GM10248 (cell line): ENCODE results near the gene BABAM2.

Experiments used
- CTCF ChIA-PET: fragments of 300-600 bp; sonication (Branson Sonifier 250); formaldehyde crosslinking; extraction: SDS; loops from one replicate; lab custom pipeline; 2021; ENCODE audit warnings: antibody characterized with exemption; lab: Yijun Ruan, JAX
- POLR2A ChIA-PET: fragments of 350-650 bp; sonication (Branson Sonifier 250); formaldehyde crosslinking; extraction: SDS; loops from one replicate; lab custom pipeline; 2020; ENCODE audit warnings: antibody characterized with exemption; lab: Yijun Ruan, JAX
- DNase-seq: peaks from one replicate; pipeline ENCODE4 v3.0.0; 2012; ENCODE audit errors: extremely low spot score
- CTCF ChIP-seq: IDR thresholded peaks from 2 replicates; pipeline ENCODE4 v1.5.1; 2012; ENCODE audit warnings: mild to moderate bottlenecking, low read depth; ENCODE audit errors: extremely low read depth, missing control alignments, control extremely low read depth

The BABAM2 gene

GRCh38 chr2:28310107-28310506 lies 419.6 kb downstream of the BABAM2 start:
- ChIA-PET CTCF (interaction anchor here (0.9 to 1.1 kb wide), 2 partner anchors 9 to 24 kb away, joined by 3 read pairs; no protein-coding TSS in a partner anchor), POLR2A (no interaction called here)
- TF ChIP-seq CTCF = no peak
- no peak for DNase-seq

- POLR2A ChIA-PET = no interaction called here
- DNase-seq = no peak
- TF ChIP-seq CTCF = no peak
- CTCF ChIA-PET = interaction anchor here (1.2 kb wide), 1 partner anchor 15 kb away, joined by 3 read pairs; no protein-coding TSS in a partner anchor
Measured at GRCh38 chr2:28311660-28312249, 421.2 kb downstream of the BABAM2 start.

GRCh38 chr2:28312307-28313219 lies 422.0 kb downstream of the BABAM2 start:
- no peak for TF ChIP-seq CTCF
- POLR2A ChIA-PET = no interaction called here
- no peak for DNase-seq
- CTCF ChIA-PET = interaction anchor here (1.2 kb wide), 1 partner anchor 16 kb away, joined by 3 read pairs; no protein-coding TSS in a partner anchor

- TF ChIP-seq CTCF = no peak
- POLR2A ChIA-PET = no interaction called here
Measured at GRCh38 chr2:28313220-28313784, 422.8 kb downstream of the BABAM2 start.

GRCh38 chr2:28314968-28315367 lies 424.4 kb downstream of the BABAM2 start:
- DNase-seq = no peak
- ChIA-PET CTCF (interaction anchor here (1.4 kb wide), 1 partner anchor 8 kb away, joined by 3 read pairs; no protein-coding TSS in a partner anchor), POLR2A (no interaction called here)

More at GRCh38 chr2:28313220-28313784, 422.8 kb downstream of the BABAM2 start:
- DNase-seq = no peak
- CTCF ChIA-PET = no interaction called here

More at GRCh38 chr2:28314968-28315367, 424.4 kb downstream of the BABAM2 start:
- no peak for TF ChIP-seq CTCF
